Muscle of arm (tissue), 12 donors: ENCODE data around the gene NAA20. TPM values are rescaled to one million over a fixed set of nuclear protein-coding genes. Genes with fewer than 3 reads are reported as not detected.
"Not testable (repeated sequence)": the region's sequence is repeated elsewhere in the genome, so short reads cannot be mapped to it uniquely, and the experiment has no call there.

Experiments
- DNase-seq: peaks from one replicate; pipeline ENCODE4 v3.0.0-alpha.2; 2013
- polyA plus RNA-seq, 12 donors: library from polyadenylated mRNA; unstranded; fragments of 120-200 nt; gene quantifications; one replicate each; pipeline ENCODE4 v1.2.1, GENCODE V29; 2013; ENCODE audit not compliant: insufficient read length in 12 of 12

NAA20 gene
- polyA plus RNA-seq, 12 donors, result 40.7 to 75.2 (median 65.8) TPM; not detected in 1

DNA sequence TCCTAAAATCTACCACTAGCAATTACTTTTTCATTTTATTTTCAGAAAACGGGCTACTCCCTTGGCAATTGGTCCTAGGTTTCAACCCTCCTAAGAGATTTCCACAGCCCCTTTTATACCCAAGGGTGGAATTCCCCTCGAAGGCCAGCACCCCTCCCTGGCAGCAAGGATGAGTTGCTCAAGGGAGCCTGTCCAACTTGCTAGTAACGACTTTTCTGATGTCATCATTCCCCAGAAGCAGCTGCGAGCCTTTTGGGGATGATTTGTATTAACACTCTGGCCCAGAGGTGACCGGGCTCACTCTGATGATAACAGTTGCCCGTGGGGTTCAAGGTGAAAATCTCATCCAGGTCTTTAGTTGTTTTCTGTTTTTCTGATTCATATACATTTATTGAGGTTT, 30.7 kb upstream of the NAA20 start:
- no peak for DNase-seq

DNA sequence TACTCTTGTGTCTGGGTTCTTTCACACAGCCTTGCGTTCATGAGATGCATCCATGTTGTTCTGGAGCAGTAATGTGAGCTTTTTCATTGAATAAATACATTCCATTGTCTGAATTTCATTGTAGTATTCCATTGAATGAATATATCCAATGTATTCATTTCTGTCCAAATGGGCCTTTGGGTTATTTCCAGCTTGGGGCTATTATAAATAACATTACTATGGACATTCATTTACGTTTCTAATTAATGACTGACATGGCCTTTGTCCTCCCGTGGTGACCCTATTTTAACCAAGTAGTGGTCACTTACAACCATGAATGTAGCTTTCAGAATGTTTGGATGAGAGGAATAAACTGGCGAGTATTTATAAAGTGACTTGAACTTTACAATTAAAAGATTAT, 30.1 kb upstream of the NAA20 start:
- no peak for DNase-seq

DNA sequence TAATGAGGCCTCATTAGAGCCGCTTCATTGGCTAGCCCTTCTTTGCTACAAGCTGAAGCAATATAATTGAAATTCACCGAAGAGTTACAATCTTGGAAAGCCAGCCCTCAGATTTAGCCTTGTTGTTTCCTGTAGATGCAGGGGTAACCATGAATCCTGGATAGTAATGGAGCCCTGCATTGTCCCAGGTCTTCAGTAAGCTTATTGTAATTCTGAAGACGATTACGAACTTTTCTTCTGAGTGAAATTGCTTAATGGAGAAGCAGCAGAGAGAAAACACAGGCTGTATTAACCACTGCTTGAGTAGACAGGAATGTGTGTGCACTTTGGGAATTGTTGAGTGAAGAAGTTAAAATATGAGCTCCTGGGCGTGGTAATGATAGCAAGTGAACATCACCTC, 26.3 kb upstream of the NAA20 start:
- no peak for DNase-seq

DNA sequence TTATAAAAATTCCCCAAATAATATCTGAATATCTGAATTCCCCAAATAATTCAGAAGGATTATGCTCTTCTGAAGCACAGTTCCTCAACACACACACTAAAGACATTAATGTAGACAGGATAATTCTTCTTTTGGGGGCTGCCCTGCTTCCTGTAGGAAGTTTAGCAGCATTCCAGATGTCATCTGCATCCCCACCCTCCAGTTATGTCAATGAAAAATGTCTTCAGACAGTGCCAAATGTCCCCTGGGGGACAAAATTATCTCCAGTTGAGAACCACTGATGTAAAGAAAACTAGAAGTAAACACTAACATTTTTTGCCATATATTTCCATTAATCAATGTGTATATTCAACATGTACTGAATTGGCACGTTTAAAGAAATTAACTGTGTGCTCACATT, 25.9 kb upstream of the NAA20 start:
- DNase-seq, result no peak

DNA sequence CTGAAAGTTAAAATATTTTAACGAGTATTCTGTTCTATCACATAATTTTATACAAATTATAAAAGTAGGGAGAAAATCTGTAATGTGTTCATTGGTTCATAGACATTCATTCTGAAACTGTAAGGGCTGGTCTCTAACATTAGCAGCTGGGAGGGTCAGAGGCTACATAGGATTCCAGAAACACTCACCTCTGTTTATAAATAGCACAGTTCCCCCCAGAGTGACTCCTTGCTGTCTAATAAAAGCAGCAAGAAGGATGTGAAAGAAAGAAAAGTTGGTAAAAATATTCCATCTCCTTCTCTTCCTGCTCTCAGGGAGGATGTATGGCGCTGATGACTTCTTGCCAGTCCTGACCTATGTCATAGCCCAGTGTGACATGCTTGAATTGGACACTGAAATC, 25.3 kb upstream of the NAA20 start:
- DNase-seq, result no peak

DNA sequence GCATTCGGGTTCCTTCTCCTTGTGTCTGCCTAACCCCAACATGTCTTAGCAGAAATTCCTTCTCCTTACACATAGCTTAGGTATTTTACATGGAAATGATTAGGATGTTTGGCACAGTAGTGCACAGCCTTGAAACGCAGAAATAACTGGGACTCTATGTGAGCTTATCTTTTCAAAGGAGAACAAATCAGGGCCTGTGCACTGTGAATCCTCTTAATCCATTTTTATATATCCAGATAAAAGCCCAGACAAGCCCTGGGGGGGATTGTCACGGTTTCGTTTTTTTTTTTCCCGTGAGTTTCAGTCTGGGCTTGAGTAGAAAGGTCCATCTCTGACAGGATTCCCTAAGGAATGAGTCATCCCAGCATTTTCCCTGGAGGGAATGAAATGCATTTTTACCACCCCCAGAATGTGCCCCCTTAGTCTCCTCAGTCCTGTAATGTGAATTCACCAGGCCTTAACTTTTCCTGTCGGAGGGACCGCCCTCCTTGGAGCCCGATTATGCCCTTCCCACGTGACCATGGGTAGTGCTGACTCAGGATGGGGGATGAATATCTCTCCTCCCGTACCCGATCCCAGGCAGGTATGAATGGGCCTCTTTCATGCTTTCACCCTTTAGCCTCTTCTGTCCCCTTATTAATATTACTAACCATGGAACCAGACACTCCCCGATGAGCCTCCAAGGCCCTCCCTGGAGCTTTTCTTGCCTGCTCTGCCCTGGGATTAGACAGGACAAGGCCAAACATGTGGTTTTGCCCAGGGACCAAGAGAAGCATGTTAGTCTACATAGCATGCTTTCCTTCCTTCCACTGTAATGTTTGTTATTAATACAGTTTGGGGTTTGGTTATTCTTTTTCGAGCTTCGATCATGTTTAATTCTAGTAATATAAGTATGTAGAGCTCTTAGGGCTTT, 23.9 kb upstream of the NAA20 start:
- DNase-seq, result no peak

DNA sequence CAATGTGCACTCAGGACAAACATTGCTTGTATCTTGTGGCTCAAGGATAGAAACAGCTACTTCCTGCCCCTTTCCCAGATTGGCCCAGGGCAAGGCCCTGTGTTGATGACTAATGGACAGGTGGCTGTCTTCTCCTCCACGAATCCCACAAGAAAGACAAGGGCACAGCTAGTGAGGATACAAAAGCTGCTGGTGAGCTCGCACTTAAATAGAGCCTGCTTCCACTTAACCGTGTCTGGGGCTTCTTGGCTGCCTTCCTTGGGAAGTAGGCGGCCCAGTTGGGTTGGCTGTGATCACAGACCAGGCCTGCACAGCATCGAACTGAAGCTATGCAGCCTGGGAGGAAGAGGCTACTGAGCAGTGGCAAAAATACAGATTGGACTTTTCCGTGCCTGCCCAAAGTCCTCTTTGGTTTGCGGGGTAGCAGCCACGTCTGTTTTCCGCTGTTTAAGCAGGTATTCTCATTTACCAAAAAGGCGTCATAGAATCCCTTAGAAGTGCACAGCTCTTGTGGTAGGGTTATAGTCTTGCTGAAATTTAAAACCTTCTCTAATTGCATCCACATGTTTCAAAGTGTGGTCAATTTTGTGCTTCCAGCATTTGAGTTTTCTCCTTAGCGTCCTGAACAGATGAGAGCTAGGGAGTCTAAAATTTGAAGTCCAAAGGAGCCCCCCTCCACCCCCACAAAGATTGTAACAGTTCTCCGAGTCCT, 23.0 kb upstream of the NAA20 start:
- peak; percentile 59 for DNase-seq

DNA sequence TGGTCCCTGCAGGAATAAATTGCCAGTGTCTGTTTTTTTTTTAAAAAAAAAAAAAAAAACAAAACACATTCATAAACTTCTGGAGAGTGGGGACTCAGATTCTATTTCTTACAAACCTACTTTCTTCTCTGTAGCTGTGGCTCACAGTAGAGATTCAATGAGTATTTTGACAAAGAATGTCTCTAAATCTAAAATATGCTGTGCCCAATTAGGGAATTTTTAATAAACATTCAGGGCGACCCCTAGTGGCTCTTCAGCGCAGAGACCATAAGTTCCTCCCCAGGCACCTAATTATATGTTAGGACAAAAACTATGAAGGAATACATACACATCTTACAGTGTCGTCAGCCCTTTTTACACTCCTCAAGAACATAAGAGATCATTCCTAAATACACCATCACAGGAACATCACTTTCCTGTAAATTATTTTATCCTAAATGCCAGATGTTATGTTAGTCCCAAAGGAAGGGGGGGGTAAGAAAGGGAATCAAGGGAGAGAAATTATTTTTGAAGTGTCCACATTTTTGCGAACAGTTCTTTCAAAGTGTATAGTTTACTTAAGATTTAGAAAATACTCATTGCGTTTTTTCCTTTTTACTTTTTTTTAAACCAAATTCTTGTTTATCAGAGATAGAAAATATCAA, 21.8 kb upstream of the NAA20 start:
- DNase-seq, result peak; percentile 71

DNA sequence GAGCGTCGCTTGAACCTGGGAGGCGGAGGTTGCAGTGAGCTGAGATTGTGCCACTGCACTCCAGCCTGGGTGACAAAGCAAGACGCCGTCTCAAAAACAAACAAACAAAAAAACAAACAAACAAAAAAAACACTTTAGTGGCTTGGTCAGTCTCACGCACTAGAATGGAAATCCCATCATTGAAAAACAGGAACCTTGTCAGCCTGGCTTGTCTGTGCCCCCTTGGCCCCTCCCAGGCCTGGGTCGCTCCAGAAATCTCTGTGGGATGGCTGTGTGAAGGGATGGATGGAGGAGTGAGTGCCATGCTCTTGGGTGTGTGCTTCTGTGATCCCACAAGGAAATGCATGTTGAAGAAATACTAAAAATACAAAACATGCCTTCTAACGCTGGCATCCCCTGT, 20.9 kb upstream of the NAA20 start:
- DNase-seq, result no peak

DNA sequence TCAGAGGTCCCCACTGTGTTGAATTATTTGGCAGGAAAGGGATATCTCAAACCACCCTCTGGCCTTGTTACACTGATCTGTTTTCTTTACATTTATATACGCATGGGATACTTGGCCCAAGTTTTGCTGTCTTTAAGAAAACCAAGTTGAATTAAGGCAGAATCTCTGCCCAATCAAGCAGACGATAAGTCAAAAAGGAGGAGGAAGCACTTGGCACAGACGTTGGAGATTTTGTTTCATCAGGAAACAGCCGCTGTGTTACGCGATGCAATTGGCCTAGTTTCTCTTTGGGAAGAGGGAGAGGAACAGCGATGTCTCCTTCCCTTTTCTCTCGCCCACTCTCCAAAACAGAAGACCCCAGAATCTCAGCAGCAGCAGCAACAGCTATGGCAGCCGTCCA, 20.2 kb upstream of the NAA20 start:
- DNase-seq, result peak; percentile 69

DNA sequence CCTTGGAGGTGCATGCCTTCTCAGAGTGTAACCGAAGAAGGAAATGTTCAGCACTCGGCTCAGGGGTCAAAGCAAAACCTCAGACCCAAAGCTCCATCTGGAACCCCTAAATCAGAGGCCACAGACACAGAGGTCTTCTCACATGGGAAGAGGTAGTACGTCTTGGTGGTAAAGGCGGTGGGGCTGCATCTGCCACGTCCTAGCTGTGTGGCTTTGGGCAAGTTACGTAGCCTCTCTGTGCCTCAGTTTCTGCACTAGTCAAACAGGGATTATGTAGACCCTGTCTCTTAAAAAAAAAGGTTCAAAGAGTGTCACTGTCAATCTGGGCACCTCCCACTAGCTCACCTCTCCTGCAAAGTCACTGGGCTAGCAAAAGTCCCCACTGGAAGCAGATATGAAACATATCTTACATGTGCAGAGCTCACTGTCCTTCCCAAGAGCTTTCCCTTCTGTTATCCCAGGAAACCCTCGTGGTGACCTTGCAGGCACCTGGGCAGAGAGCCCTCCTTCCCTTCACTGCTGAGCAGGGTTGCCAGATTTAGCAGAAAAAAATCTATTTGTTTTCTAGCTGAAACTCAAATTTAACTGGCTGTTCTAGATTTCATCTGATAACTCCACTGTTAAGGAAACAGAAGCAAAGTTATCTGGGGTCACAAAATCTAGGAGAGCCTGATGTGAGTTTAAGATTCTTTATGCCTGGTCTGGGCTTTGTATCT, 18.0 kb upstream of the NAA20 start:
- DNase-seq, result no peak

DNA sequence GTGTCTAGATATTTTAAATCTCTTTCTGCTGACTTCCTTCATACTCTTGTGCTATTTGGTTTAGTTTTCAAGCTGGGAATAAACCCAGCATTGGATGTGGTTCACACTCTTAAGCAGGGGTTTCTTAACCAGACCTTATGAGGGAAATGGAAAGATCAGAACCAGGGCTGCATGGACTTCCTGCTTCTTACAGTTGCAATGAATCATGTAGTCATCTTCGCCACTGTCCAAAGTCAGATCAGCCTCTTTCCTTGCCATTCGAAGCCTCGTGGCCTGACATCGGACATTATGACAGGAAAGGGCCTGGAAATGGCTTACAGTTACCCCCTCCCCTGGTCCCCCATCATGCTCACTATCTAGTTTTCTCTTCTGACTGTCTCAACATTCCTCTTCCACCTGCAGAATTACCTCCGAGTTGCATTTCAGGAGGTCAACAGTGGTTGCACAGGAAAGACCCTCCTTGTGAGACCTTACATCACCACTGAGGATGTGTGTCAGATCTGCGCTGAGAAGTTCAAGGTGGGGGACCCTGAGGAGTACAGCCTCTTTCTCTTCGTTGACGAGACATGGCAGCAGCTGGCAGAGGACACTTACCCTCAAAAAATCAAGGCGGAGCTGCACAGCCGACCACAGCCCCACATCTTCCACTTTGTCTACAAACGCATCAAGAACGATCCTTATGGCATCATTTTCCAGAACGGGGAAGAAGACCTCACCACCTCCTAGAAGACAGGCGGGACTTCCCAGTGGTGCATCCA, 16.8 kb upstream of the NAA20 start:
- DNase-seq, result no peak

DNA sequence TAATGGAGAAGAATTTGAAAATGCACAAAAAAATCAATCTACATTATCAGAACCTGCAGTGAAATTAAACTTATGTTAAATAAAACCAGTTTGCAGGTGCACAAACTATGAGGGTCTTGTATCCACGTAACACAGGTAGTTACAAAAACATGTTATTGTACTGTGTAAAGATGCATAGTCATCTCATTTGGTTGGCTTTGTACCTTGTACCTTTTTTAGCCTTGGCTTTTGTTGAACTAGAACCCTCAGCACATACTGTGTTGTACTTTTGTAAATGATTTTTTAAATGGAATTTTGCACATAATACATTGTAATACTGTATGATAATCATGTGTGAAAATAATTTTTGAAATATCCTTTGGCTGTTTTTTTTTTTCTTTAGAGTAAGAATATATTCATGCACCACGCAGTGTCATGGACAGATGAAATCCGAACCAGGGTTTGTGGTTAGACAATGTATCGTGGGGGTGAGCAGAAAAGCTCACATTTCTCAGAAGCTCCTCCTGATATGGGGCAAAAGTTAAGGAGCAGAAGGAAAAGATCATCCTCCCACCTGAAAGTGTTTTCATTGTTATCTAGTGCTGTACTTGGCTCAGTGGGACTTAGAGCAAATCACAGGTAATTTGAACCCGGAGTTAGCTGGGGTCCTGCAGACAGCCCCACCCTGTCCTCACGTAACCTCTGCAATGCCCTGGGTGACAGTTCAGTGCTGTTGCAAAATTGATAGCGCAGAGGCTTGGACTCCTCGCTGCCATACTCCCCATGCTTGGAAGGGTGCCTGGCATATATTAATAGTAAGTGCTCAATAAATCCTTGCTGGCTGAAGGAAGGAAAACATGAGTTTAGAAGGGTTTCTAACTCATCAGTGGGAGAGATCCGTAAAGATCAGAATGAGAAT, 14.8 kb upstream of the NAA20 start:
- DNase-seq, result no peak

DNA sequence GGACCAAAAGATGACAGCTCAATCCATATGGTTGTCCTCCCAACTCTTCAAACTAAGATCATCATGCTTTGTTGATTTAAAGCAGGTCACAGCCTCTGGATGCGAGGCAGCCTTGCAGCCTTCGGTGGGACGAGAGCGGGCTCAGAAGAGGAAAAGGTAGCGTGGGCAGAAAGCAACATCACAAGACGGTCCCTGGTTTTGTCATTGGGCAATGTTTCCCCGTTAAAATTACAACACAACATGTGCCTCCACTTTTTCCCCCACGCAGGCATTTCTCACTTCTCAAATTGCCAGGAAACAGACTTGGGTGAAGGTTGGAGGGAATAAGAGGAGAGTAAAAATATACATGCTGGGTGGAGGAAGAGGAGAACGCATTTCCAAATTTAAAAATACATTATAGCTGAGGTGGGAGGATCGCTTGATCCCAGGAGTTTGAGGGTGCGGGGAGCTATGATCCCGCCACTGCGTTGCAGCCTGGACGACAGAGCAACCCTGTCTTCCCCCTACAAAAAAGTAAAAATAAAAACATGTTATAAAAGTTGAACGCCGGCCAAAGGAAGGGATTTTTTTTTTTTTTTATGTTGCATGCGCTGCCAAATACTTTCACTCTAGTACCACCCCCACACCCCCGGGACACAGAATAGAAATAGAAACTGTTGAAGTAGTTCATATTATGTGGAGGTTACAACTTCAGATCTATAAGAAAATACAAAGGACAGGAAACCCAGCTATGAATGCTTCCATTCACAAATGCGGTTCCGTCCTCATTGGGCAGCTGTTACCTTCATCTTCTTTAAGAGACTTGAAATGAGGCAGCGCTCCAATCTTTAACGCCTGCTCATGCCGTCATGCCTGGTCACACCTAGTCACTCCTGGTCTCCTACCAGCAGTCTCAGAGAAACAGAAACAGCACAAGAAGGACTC, 13.9 kb upstream of the NAA20 start:
- peak; percentile 69 for DNase-seq

DNA sequence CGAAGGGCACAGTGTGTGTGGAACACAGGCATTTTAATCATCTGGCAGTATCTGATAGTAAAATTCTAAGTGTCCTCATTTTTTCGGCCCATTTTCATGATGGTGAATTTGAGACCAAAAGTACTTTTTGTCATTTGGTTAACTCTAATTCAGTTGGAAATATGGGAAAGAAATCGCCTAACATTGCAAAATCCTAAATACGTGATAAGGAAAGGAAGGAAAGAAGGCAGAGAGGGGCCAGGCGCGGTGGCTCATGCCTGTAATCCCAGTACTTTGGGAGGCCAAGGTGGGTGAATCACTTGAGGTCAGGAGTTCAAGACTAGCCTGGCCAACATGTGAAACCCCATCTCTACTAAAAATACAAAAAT, 13.2 kb upstream of the NAA20 start:
- not testable (repeated sequence) for DNase-seq

DNA sequence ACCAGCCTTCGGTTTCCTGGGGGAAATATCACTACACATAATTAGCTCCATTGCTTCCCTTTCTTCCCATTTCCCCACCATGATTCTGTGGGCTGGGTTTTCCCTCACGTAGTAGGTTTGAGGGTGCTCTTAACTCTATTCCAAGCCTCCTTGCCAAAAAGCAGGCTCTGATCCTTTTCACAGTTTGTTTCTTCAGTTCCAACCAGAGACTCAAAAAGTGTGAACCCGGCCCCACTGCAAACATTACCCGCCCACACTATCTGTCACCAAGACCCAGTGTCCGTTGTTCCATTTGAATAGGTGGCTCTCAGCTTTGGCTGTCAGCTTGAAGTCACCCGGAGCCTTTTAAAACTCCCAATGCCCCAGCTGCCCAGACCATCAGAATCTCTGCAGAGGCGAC, 11.8 kb upstream of the NAA20 start:
- no peak for DNase-seq

DNA sequence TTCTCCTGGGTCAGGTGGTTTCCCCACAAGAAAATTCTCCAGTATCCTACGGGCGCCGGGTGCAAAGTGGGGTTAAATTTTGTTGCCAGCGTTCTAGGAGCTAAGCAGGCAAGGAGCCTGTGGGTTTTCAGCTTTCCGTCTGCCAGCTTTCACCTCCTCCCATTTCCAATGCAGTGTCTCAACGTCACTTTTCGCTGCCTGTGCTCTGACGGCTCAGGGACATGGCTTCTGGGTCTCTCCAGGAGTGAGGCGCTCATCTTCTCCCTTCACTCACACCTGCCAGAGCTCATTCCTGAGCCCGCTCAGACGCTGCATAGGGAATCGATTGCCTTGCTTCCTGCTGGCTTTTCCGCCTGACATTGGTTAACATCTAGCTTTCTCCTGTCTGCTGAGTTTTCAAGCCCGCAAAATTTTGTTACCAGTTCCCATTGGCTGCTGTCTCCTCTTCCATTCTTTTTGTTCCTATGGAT, 7.3 kb upstream of the NAA20 start:
- DNase-seq, result no peak

DNA sequence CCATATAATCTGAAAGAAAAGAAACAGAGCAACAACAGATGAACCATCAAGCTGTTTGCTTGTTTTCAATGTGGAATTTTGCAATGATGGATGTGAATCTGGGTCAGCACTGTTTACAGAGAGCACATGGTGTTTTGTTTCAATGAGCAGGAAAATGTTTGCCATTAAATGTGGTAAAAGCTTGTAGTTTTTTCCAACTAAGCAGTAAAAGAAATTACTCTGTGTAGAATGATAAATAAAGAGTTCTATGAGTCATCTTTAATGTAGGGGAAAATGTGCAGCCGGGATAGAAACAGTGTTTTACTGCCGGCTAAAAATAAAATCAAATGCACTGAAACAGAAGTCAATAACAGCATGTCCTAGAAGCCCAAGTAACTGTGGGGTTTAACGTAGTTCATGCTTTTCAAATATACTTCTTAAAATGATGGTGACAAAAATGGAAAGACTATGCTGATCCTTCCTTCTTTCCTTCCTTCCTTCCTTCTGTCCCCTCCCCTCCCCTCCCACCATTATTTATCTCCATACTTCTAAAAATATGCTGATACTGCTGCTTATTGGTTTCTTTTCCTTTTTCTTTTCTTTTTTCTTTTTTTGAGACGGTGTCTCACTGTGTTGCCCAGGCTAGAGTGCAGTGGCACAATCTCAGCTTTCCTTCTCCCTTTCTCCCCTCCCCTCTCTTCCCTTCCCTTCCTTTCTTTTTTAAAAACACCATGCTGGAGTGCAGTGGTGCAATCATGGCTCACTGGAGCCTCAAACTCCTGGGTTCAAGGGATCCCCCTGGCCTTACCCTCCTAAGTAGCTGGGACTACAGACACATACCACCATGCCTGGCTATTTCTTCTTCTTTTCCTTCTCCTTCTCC, 6.3 kb upstream of the NAA20 start:
- no peak for DNase-seq
